K562 (cell line): ENCODE data around the gene ZNF581. TPM values are rescaled to one million over a fixed set of nuclear protein-coding genes. Genes with fewer than 3 reads are reported as not detected.
A peak's percentile ranks its signal among the peaks of the same experiment; 100 is the strongest.

Experiments
- PRMT5 ChIP-seq: sonication (generic); formaldehyde crosslinking; IDR thresholded peaks from 2 replicates; pipeline ENCODE4 v1.5.0; 2020; ENCODE audit warnings: missing genetic modification reagents
- RAD51 ChIP-seq: fragments of 450-650 bp; IDR thresholded peaks from 2 replicates; pipeline ENCODE4 v1.7.1; 2016; ENCODE audit warnings: low read depth, mild to moderate bottlenecking, borderline replicate concordance
- SMAD1 ChIP-seq: fragments of 150-350 bp; IDR thresholded peaks from 2 replicates; pipeline ENCODE4 v1.6.1; 2014; ENCODE audit warnings: low read length, low read depth; ENCODE audit not compliant: partially characterized antibody
- polyA plus RNA-seq, 8 experiments: library from polyadenylated mRNA; depleted of rRNA in 4 of 8; stranded (reverse) in 5 of 8; unstranded in 3 of 8; fragments of >200 nt; fragmentation: Nextera tagmentation in 2 of 8; fragmentation: Illumina TruSeq in 1 of 8; extraction: Ambion mirVana in 2 of 8; extraction: Trizol in 1 of 8; gene quantifications; 2 replicates each; pipeline versions ENCODE4 v1.2.1 to v1.2.3, GENCODE V29; 2011 to 2014; ENCODE audit warnings: inconsistent platforms in 1 of 8, missing spikeins in 1 of 8
- total RNA-seq, 7 experiments: library from RNA; depleted of rRNA in 6 of 7; stranded (reverse); fragments of >200 nt in 6 of 7; fragmentation: Illumina TruSeq in 2 of 7; extraction: Trizol in 2 of 7; gene quantifications; 2 replicates each; pipeline versions ENCODE4 v1.2.1 to v1.2.3, GENCODE V29; 2011 to 2021; ENCODE audit warnings: low replicate concordance in 1 of 7
- TF ChIP-seq, protein P1 (sequence below): fragments of 250-450 bp; sonication (Bioruptor Pico); IDR thresholded peaks from 2 replicates; pipeline ENCODE4 v1.4.0; 2020; ENCODE audit warnings: mild to moderate bottlenecking, moderate library complexity
- TF ChIP-seq, protein P2 (sequence below): IDR thresholded peaks from 3 replicates; pipeline ENCODE4 v1.6.1; 2011; ENCODE audit warnings: borderline replicate concordance, mild to moderate bottlenecking; ENCODE audit not compliant: insufficient read length, insufficient read depth
- TF ChIP-seq, protein P3 (sequence below): sonication (generic); formaldehyde crosslinking; IDR thresholded peaks from 2 replicates; pipeline ENCODE4 v1.8.0; 2022; ENCODE audit warnings: mild to moderate bottlenecking, missing genetic modification reagents

Gene ZNF581
- total and polyA plus RNA-seq, 9 of the 15 experiments (the other 6 are each of a cell fraction or from before 2014, with no cell fraction given), result 2.4 to 39.4 (median 15.4) TPM

DNA sequence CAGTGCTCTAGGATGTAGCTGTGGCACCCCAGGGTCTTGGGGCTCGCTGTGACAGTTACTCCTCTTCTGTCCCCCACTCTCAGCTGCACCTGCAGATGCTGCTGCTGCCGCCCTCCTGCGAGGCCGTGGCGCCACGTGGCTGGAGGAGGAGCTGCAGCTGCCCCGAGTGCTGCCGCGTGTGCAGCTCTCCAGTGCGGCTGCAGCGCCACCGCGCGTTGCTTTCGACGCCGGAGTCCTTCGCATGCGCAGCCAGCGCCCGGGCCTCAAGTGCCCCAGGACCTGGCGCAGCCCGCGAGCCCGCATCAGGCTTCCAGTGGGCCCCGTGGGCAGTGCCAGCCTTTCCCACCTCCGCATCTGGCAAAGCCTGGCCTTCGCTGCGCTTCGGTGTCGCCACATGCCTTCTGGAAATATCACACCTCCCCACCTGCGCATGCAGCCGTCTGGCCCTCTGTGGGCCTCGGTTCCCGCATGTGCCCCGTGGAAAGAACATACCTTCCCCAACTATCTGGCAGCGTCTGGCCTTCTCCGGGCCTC is 3.3 kb upstream of the ZNF581 start (continued):
- TF ChIP-seq, protein P1, sequence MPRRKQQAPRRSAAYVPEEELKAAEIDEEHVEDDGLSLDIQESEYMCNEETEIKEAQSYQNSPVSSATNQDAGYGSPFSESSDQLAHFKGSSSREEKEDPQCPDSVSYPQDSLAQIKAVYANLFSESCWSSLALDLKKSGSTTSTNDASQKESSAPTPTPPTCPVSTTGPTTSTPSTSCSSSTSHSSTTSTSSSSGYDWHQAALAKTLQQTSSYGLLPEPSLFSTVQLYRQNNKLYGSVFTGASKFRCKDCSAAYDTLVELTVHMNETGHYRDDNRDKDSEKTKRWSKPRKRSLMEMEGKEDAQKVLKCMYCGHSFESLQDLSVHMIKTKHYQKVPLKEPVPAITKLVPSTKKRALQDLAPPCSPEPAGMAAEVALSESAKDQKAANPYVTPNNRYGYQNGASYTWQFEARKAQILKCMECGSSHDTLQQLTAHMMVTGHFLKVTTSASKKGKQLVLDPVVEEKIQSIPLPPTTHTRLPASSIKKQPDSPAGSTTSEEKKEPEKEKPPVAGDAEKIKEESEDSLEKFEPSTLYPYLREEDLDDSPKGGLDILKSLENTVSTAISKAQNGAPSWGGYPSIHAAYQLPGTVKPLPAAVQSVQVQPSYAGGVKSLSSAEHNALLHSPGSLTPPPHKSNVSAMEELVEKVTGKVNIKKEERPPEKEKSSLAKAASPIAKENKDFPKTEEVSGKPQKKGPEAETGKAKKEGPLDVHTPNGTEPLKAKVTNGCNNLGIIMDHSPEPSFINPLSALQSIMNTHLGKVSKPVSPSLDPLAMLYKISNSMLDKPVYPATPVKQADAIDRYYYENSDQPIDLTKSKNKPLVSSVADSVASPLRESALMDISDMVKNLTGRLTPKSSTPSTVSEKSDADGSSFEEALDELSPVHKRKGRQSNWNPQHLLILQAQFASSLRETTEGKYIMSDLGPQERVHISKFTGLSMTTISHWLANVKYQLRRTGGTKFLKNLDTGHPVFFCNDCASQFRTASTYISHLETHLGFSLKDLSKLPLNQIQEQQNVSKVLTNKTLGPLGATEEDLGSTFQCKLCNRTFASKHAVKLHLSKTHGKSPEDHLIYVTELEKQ, result peak; percentile 53; the same call in 1 of the 2 replicates
- TF ChIP-seq, protein P2, sequence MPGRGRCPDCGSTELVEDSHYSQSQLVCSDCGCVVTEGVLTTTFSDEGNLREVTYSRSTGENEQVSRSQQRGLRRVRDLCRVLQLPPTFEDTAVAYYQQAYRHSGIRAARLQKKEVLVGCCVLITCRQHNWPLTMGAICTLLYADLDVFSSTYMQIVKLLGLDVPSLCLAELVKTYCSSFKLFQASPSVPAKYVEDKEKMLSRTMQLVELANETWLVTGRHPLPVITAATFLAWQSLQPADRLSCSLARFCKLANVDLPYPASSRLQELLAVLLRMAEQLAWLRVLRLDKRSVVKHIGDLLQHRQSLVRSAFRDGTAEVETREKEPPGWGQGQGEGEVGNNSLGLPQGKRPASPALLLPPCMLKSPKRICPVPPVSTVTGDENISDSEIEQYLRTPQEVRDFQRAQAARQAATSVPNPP, result no peak
- TF ChIP-seq RAD51 (0 out of 2 replicates have a peak, but pooled peaks have one; percentile 33), SMAD1 (no peak), PRMT5 (CRISPR knock-in tag) (peak; percentile 91)
- TF ChIP-seq, protein P3, sequence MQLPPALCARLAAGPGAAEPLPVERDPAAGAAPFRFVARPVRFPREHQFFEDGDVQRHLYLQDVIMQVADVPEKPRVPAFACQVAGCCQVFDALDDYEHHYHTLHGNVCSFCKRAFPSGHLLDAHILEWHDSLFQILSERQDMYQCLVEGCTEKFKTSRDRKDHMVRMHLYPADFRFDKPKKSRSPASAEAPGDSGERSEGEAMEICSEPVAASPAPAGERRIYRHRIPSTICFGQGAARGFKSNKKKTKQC, result peak; percentile 99
